ENCODE data around the gene PLXNA3. TPM values are rescaled to one million over a fixed set of nuclear protein-coding genes. Genes with fewer than 3 reads are reported as not detected.

Gene PLXNA3
- total RNA-seq, 1 experiment from 2014 or later: 5.4 TPM

- DNase-seq (ENCODE audit: low read depth): no peak
Measured at GRCh38 chrX:154435171-154435733, 22.8 kb upstream of the PLXNA3 start.

- DNase-seq (ENCODE audit: low read depth): peak; percentile 47
Measured at GRCh38 chrX:154436374-154436982, 21.6 kb upstream of the PLXNA3 start.

GRCh38 chrX:154436983-154437752, 20.9 kb upstream of the PLXNA3 start, which contains the start of gene GDI1:
TSS of gene GDI1 (plus strand) at chrX:154437154. CDS start at chrX:154437255, 101 bp downstream.
- DNase-seq (ENCODE audit: low read depth): peak; percentile 58

GRCh38 chrX:154437971-154438893, 19.8 kb upstream of the PLXNA3 start:
- DNase-seq (ENCODE audit: low read depth): no peak

GRCh38 chrX:154439841-154440240, 18.2 kb upstream of the PLXNA3 start:
- no peak for DNase-seq (ENCODE audit: low read depth)

GRCh38 chrX:154440623-154441357, 17.3 kb upstream of the PLXNA3 start:
- no peak for DNase-seq (ENCODE audit: low read depth)

GRCh38 chrX:154441564-154441963, 16.5 kb upstream of the PLXNA3 start:
- DNase-seq (ENCODE audit: low read depth): no peak

- no peak for DNase-seq (ENCODE audit: low read depth)
Measured at GRCh38 chrX:154441984-154442707, 15.9 kb upstream of the PLXNA3 start.

- DNase-seq (ENCODE audit: low read depth): peak; percentile 2
Measured at GRCh38 chrX:154443479-154443910, 14.6 kb upstream of the PLXNA3 start.

GRCh38 chrX:154443992-154444754, 13.9 kb upstream of the PLXNA3 start, which contains the start of gene FAM50A:
TSS of gene FAM50A (plus strand) at chrX:154444141. CDS start at chrX:154444236, 95 bp downstream.
- DNase-seq (ENCODE audit: low read depth): peak; percentile 60

GRCh38 chrX:154444755-154445246, 13.3 kb upstream of the PLXNA3 start:
- no peak for DNase-seq (ENCODE audit: low read depth)

GRCh38 chrX:154445776-154446175, 12.3 kb upstream of the PLXNA3 start:
- no peak for DNase-seq (ENCODE audit: low read depth)

GRCh38 chrX:154446430-154446829, 11.7 kb upstream of the PLXNA3 start:
- no peak for DNase-seq (ENCODE audit: low read depth)

GRCh38 chrX:154448484-154448883, 9.6 kb upstream of the PLXNA3 start:
- no peak for DNase-seq (ENCODE audit: low read depth)

GRCh38 chrX:154449618-154450017, 8.5 kb upstream of the PLXNA3 start:
- DNase-seq (ENCODE audit: low read depth): no peak

GRCh38 chrX:154450312-154450711, 7.8 kb upstream of the PLXNA3 start:
- DNase-seq (ENCODE audit: low read depth): no peak

- no peak for DNase-seq (ENCODE audit: low read depth)
Measured at GRCh38 chrX:154452823-154453222, 5.3 kb upstream of the PLXNA3 start.

- no peak for DNase-seq (ENCODE audit: low read depth)
Measured at GRCh38 chrX:154457491-154458115, 478 bp upstream of the PLXNA3 start.

Measured in RPMI7951 (cell line).